Muscle of back (tissue), 11 donors: ENCODE measurements around the gene FBXL20. TPM values are rescaled to one million over a fixed set of nuclear protein-coding genes. Genes with fewer than 3 reads are reported as not detected.
"Not testable (repeated sequence)": the region's sequence is repeated elsewhere in the genome, so short reads cannot be mapped to it uniquely, and the experiment has no call there.

Experiments used
- DNase-seq, 3 donors: peaks; one replicate each; pipeline versions ENCODE4 v3.0.0 to v3.0.0-alpha.2; 2013
- polyA plus RNA-seq, 10 donors: library from polyadenylated mRNA; unstranded; fragments of 120-200 nt; gene quantifications; one replicate each; pipeline ENCODE4 v1.2.1, GENCODE V29; 2013; ENCODE audit not compliant: insufficient read length in 10 of 10

FBXL20 gene
- polyA plus RNA-seq, 10 donors, result 5.1 to 8.1 (median 6.6) TPM

GRCh38 chr17:39252788-39253460, 148.5 kb downstream of the FBXL20 start:
- no peak for DNase-seq

- DNase-seq, result no peak
Measured at GRCh38 chr17:39251997-39252396, 149.4 kb downstream of the FBXL20 start.

- DNase-seq, result not testable (repeated sequence)
Measured at GRCh38 chr17:39250076-39250475, 151.3 kb downstream of the FBXL20 start.

GRCh38 chr17:39246274-39246673, 155.2 kb downstream of the FBXL20 start:
- no peak for DNase-seq

GRCh38 chr17:39244600-39245570, 156.5 kb downstream of the FBXL20 start:
- peak; percentile 80 to 89 (median 86) for DNase-seq

GRCh38 chr17:39244016-39244599, 157.3 kb downstream of the FBXL20 start:
- DNase-seq, result no peak

- DNase-seq, result no peak
Measured at GRCh38 chr17:39243155-39243554, 158.3 kb downstream of the FBXL20 start.

- no peak for DNase-seq
Measured at GRCh38 chr17:39240631-39241030, 160.8 kb downstream of the FBXL20 start.

GRCh38 chr17:39239640-39240314, 161.6 kb downstream of the FBXL20 start:
- no peak for DNase-seq

- DNase-seq, result no peak
Measured at GRCh38 chr17:39238311-39238972, 163.0 kb downstream of the FBXL20 start.

- DNase-seq, result no peak
Measured at GRCh38 chr17:39237586-39237985, 163.8 kb downstream of the FBXL20 start.

- no peak for DNase-seq
Measured at GRCh38 chr17:39236981-39237441, 164.4 kb downstream of the FBXL20 start.

- DNase-seq, result no peak
Measured at GRCh38 chr17:39236450-39236927, 164.9 kb downstream of the FBXL20 start.

GRCh38 chr17:39235555-39236449, 165.6 kb downstream of the FBXL20 start:
- peak in 1 of 3 donors; percentile 35 for DNase-seq

- peak in 1 of 3 donors; percentile 61 for DNase-seq
Measured at GRCh38 chr17:39231591-39232551, 169.6 kb downstream of the FBXL20 start.

GRCh38 chr17:39231091-39231561, 170.3 kb downstream of the FBXL20 start:
- no peak for DNase-seq

GRCh38 chr17:39230361-39230760, 171.1 kb downstream of the FBXL20 start:
- no peak for DNase-seq

- no peak for DNase-seq
Measured at GRCh38 chr17:39229274-39229913, 172.0 kb downstream of the FBXL20 start.
